PC-3 (cell line): Measurements from ENCODE around the gene MAGEF1.

Source experiments
- CTCF ChIP-seq: fragments of 300-600 bp; sonication (generic); conservative IDR thresholded peaks from 2 replicates; pipeline ENCODE4 v1.5.1; 2017; ENCODE audit warnings: antibody characterized with exemption, low read depth, mild to moderate bottlenecking, low read length
- EZH2 ChIP-seq: fragments of 300-600 bp; sonication (generic); IDR thresholded peaks from one replicate; pipeline ENCODE4 v1.6.1; 2017; ENCODE audit warnings: antibody characterized with exemption, mild to moderate bottlenecking, low read length; ENCODE audit not compliant: unreplicated experiment
- EZH2phosphoT487 ChIP-seq: fragments of 300-600 bp; sonication (generic); IDR thresholded peaks from 2 replicates; pipeline ENCODE4 v1.6.1; 2018; ENCODE audit warnings: mild to moderate bottlenecking, antibody characterized with exemption, low read length, borderline replicate concordance

DNA sequence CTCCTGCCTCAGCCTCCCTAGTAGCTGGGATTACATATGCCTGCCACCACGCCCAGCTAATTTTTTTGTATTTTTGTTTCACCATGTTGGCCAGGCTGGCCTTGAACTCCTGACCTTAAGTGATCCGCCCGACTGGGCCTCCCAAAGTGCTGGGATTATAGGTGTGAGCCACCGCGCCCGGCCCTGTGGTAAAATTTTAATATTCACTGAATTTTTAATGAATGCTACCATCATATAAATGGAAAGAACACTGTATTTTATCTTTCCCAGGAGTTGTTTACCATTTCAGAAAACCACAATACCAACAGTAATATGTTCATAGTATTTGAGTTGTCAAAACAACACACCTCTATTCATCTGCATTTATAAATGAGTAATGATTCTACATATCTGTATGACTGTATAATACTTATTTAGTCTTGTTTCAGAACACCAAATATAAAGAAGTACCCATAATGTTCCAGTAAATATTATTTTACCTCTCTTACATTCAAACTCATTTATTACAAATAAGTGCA, 16.2 kb upstream of the MAGEF1 start:
- TF ChIP-seq CTCF: no peak
- TF ChIP-seq EZH2: no peak
- TF ChIP-seq EZH2phosphoT487: no peak
